Fibroblast of peridontal ligament (primary cell): ENCODE data around the gene ARPC1A.

Experiments used
- DNase-seq: peaks from one replicate; pipeline ENCODE4 v3.0.0-alpha.2; 2010; ENCODE audit errors: extremely low read depth

The ARPC1A gene

DNA sequence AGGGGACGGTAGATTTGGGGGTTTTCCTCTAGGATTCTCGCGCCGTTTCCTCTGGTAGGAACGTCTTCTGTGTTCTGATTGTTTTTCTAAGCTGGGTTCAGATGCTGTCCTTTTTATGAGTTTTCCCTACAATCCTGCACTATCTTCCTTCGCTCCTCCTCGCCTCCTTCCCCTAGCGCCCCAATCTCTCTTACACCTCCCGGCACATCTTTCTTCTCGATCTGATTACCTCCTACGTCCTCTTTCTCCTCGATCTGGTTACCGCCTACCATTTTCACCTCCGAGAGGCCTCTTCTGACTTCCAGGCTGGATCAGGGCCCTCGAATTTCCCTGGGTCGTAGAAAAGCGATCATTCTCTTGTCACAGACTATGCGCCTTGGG, 83.5 kb downstream of the ARPC1A start:
- DNase-seq = no peak

DNA sequence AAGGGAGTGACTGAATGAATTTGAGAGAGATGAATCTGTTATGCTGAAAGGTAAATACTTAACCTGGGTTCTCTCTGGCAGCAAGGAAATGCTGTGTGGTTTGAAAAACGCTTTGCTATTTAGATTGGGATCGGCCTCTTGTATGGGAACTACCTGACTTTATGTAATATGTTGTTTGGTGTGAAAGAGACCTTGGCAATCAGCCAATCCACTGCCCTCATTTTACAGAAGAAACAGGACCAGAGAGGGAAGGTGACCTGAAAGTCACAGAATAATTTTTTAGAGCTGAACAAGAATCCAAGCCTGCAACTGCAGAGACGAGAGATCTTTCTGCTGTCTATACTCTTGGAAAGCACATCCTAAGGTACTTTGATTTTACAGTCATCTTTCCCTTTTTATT, 84.1 kb downstream of the ARPC1A start:
- no peak for DNase-seq

DNA sequence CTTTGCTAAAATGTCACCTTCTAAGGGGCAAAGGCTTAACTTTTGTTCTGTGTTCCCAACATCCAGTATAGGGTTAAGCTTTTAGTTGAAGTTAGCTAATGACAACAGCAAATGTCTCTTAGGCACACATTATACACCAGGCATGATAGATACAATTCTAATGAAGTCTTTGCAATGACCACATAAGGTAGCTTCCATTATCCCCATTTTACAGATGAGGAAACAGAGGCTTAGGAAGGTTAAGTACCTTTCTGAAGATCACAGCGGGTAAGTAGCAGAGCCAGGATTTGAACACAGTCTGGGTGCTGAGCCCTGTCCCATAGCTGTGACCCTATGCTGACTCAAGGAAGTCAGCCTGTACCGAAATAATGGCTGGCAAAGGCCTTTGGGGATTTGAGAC, 84.9 kb downstream of the ARPC1A start:
- no peak for DNase-seq

DNA sequence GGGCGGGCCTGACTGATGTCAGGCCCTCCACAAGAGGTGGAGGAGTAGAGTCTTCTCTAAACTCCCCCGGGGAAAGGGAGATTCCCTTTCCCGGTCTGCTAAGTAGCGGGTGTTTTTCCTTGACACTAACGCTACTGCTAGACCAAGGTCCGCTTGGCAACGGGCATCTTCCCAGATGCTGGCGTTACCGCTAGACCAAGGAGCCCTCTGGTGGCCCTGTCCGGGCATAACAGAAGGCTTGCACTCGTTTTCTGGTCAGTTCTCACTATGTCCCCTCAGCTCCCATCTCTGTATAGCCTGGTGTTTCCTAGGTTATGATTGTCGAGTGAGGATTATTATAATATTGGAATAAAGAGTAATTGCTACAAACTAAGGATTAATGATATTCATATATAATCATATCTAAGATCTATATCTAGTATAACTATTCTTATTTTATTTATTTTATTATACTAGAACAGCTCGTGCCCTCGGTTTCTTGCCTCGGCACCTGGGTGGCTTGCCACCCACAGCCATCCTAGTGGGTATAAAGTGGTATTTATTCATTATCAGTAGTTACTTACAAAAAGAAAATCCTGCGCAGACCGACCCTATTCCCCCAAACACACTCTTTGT, 89.9 kb downstream of the ARPC1A start:
- peak; percentile 69 for DNase-seq
